Neural crest cell (in vitro differentiated cells): ENCODE results near the gene LRRC37B. TPM values are rescaled to one million over a fixed set of nuclear protein-coding genes. Genes with fewer than 3 reads are reported as not detected.
"Not testable (repeated sequence)": the region's sequence is repeated elsewhere in the genome, so short reads cannot be mapped to it uniquely, and the experiment has no call there.

ENCODE experiments used
- DNase-seq: peaks from one replicate; pipeline ENCODE4 v3.0.0; 2021; ENCODE audit warnings: low read depth, mixed read lengths, low spot score
- H3K27ac Mint-ChIP-seq: one replicate; pipeline ENCODE4 v1.8.0; 2021; ENCODE audit warnings: mild to moderate bottlenecking, mixed read lengths; ENCODE audit not compliant: unreplicated experiment
- H3K27me3 Mint-ChIP-seq: 2 replicates; pipeline ENCODE4 v1.8.0; 2021; ENCODE audit warnings: low read depth, mild to moderate bottlenecking, mixed read lengths
- H3K36me3 Mint-ChIP-seq: 2 replicates; pipeline ENCODE4 v1.8.0; 2021; ENCODE audit warnings: low read depth, mild to moderate bottlenecking, mixed read lengths
- H3K4me1 Mint-ChIP-seq: 2 replicates; pipeline ENCODE4 v1.8.0; 2021; ENCODE audit warnings: mixed read lengths
- H3K4me3 Mint-ChIP-seq: one replicate; pipeline ENCODE4 v1.8.0; 2021; ENCODE audit warnings: mild to moderate bottlenecking, mixed read lengths
- H3K9me3 Mint-ChIP-seq: 2 replicates; pipeline ENCODE4 v1.8.0; 2021; ENCODE audit warnings: mixed read lengths
- CTCF ChIP-seq: fragments of 200-600 bp; sonication (generic); conservative IDR thresholded peaks from 2 replicates; pipeline ENCODE4 v1.5.0; 2021; ENCODE audit warnings: antibody characterized with exemption, mild to moderate bottlenecking
- long read RNA-seq: library from polyadenylated mRNA; unstranded; transcript quantifications from one replicate; pipeline ENCODE4 v2.0.0, GENCODE V29; 2020
- total RNA-seq: library from RNA; stranded (reverse); gene quantifications from 2 replicates; pipeline ENCODE4 v1.2.1, GENCODE V29; 2021

Gene LRRC37B
- total RNA-seq, result 28.5 and 33.1 TPM in 2 replicates
- long read RNA-seq, partial matches to known transcripts, result 0 of 6 reads
- long read RNA-seq, other reads (novel, unspliced or antisense), result 4 of 6 reads

GRCh38 chr17:32006957-32007462 is at the start of gene LRRC37B:
Gene LRRC37B, plus strand, starts transcription at chr17:32007383. Its CDS starts 14,010 bp downstream, at chr17:32021393.
- Mint-ChIP-seq H3K4me3 (peak within 1 kb of the TSS; percentile 94), H3K4me1 (peaks cover 26% of the 10 kb centered on the region), H3K27ac (peak within 1 kb of the TSS; percentile 72), H3K36me3 (peaks cover 3% of the 10 kb centered on the region), H3K9me3 (no peaks in the 10 kb centered on the region), H3K27me3 (peaks cover 4% of the 10 kb centered on the region)
- DNase-seq, result peak; percentile 92
- TF ChIP-seq CTCF, result peak; percentile 97

- Mint-ChIP-seq H3K27ac (peak overlapping the region; percentile 43), H3K36me3 (peaks cover 12% of the 10 kb centered on the region)
- H3K9me3 Mint-ChIP-seq, H3K27me3 Mint-ChIP-seq, H3K4me1 Mint-ChIP-seq, H3K4me3 Mint-ChIP-seq, DNase-seq: not testable (repeated sequence)
Measured at GRCh38 chr17:31964131-31964530, 43.1 kb upstream of the LRRC37B start.

- no peak for TF ChIP-seq CTCF
- Mint-ChIP-seq H3K36me3 (peaks cover 6% of the 10 kb centered on the region), H3K4me1 (no peaks in the 10 kb centered on the region), H3K27me3 (no peaks in the 10 kb centered on the region), H3K4me3 (no peak overlapping the region), H3K27ac (no peak overlapping the region), H3K9me3 (no peaks in the 10 kb centered on the region)
- no peak for DNase-seq
Measured at GRCh38 chr17:31967648-31968047, 39.5 kb upstream of the LRRC37B start.

GRCh38 chr17:31970416-31970815 is 36.8 kb upstream of the LRRC37B start:
- H3K36me3 Mint-ChIP-seq, H3K27ac Mint-ChIP-seq, H3K27me3 Mint-ChIP-seq, H3K4me3 Mint-ChIP-seq, H3K4me1 Mint-ChIP-seq, DNase-seq, H3K9me3 Mint-ChIP-seq: not testable (repeated sequence)

- H3K4me3 Mint-ChIP-seq, H3K4me1 Mint-ChIP-seq, H3K27ac Mint-ChIP-seq, H3K27me3 Mint-ChIP-seq, DNase-seq, H3K9me3 Mint-ChIP-seq: not testable (repeated sequence)
- peaks cover 10% of the 10 kb centered on the region for H3K36me3 Mint-ChIP-seq
Measured at GRCh38 chr17:31974269-31975071, 32.7 kb upstream of the LRRC37B start.

GRCh38 chr17:31975391-31975790 is 31.8 kb upstream of the LRRC37B start:
- not testable (repeated sequence) for H3K27ac Mint-ChIP-seq, H3K4me1 Mint-ChIP-seq, H3K9me3 Mint-ChIP-seq, H3K4me3 Mint-ChIP-seq, H3K27me3 Mint-ChIP-seq, DNase-seq
- H3K36me3 Mint-ChIP-seq, result peaks cover 10% of the 10 kb centered on the region

GRCh38 chr17:31991821-31992220 is 15.4 kb upstream of the LRRC37B start:
- not testable (repeated sequence) for H3K4me3 Mint-ChIP-seq, H3K27ac Mint-ChIP-seq, H3K4me1 Mint-ChIP-seq, DNase-seq, H3K27me3 Mint-ChIP-seq, H3K9me3 Mint-ChIP-seq
- H3K36me3 Mint-ChIP-seq, result peaks cover 11% of the 10 kb centered on the region

- no peak for TF ChIP-seq CTCF
Measured at GRCh38 chr17:31997005-31997404, 10.2 kb upstream of the LRRC37B start.

More at GRCh38 chr17:31997005-31997404, 10.2 kb upstream of the LRRC37B start:
- Mint-ChIP-seq H3K36me3 (peaks cover 7% of the 10 kb centered on the region), H3K4me3 (no peak overlapping the region), H3K4me1 (no peaks in the 10 kb centered on the region), H3K9me3 (no peaks in the 10 kb centered on the region), H3K27ac (no peak overlapping the region), H3K27me3 (no peaks in the 10 kb centered on the region)
- DNase-seq, result no peak
